ENCODE measurements around the gene NDST3.

- TF ChIP-seq POLR2A (IDR thresholded peaks at IDR 0.05) (no peak), CTCF (IDR thresholded peaks at IDR 0.05) (no peak)
These were observed 159.1 kb downstream of the NDST3 start for GRCh38 chr4:118193421-118193820.
